H1 (cell line): ENCODE measurements around the gene CBLN3. TPM values are rescaled to one million over a fixed set of nuclear protein-coding genes. Genes with fewer than 3 reads are reported as not detected.

Experiments
- CTCF ChIA-PET: fragments of 300-600 bp; sonication (Branson Sonifier 250); formaldehyde crosslinking; loops from one replicate; lab custom pipeline; 2021; ENCODE audit not compliant: partially characterized antibody; lab: Charles Lee
- POLR2A ChIA-PET: fragments of 300-600 bp; sonication (Branson Sonifier 250); formaldehyde crosslinking; loops from one replicate; lab custom pipeline; 2021; ENCODE audit warnings: inconsistent platforms; ENCODE audit not compliant: partially characterized antibody; lab: Charles Lee
- DNase-seq, 2 experiments: peaks; one replicate each; pipeline versions ENCODE4 v3.0.0 to v3.0.0-alpha.2; 2010 to 2022; ENCODE audit warnings: low spot score in 2 of 2, low read depth in 1 of 2, mixed read lengths in 1 of 2
- FAIRE-seq: peaks from 2 replicates; lab custom pipeline; 2011; peaks lifted over from hg19 to GRCh38; lab: Jason Lieb, UNC
- H2AFZ ChIP-seq: 2 replicates; pipeline ENCODE4 v1.8.1; 2012; ENCODE audit warnings: low read length, inconsistent platforms
- H2AK5ac ChIP-seq: 2 replicates; pipeline ENCODE4 v1.6.1; 2013; ENCODE audit warnings: low read depth, low read length
- H2BK120ac ChIP-seq: replicated peaks from 2 replicates; pipeline ENCODE3; 2013; ENCODE audit warnings: low read depth, low read length, inconsistent platforms
- H2BK12ac ChIP-seq: 2 replicates; pipeline ENCODE4 v1.6.1; 2013; ENCODE audit warnings: low read depth, low read length
- H2BK15ac ChIP-seq: 2 replicates; pipeline ENCODE4 v1.6.1; 2013; ENCODE audit warnings: low read length
- H2BK20ac ChIP-seq: 2 replicates; pipeline ENCODE4 v1.6.1; 2013; ENCODE audit warnings: low read length
- H2BK5ac ChIP-seq: 2 replicates; pipeline ENCODE4 v1.6.1; 2013; ENCODE audit warnings: low read depth, low read length
- H3K14ac ChIP-seq: 2 replicates; pipeline ENCODE4 v1.6.1; 2013; ENCODE audit warnings: inconsistent platforms; ENCODE audit not compliant: insufficient read length
- H3K18ac ChIP-seq: 2 replicates; pipeline ENCODE4 v1.6.1; 2013; ENCODE audit warnings: low read length; ENCODE audit errors: extremely low read depth
- H3K23ac ChIP-seq: 2 replicates; pipeline ENCODE4 v1.6.1; 2013; ENCODE audit warnings: inconsistent platforms; ENCODE audit not compliant: insufficient read length
- H3K23me2 ChIP-seq: 2 replicates; pipeline ENCODE4 v1.6.1; 2013; ENCODE audit warnings: low read depth, low read length
- H3K27ac ChIP-seq: 2 replicates; pipeline ENCODE4 v1.6.1; 2011; ENCODE audit warnings: low read depth, low read length, inconsistent platforms
- H3K27me3 ChIP-seq, 4 experiments: replicated peaks in 1 of 4; 1 replicate in 1 of 4; 2 replicates in 3 of 4; pipeline versions ENCODE4 v1.6.1 to v1.8.1; 2011 to 2013; ENCODE audit warnings: low read length in 3 of 4, mild to moderate bottlenecking in 3 of 4, inconsistent platforms in 2 of 4, mixed read lengths in 2 of 4, moderate library complexity in 1 of 4; ENCODE audit not compliant: control insufficient read depth in 3 of 4, insufficient read depth in 3 of 4; ENCODE audit errors: extremely low read depth in 1 of 4
- H3K36me3 ChIP-seq, 4 experiments: 2 replicates each; pipeline versions ENCODE4 v1.6.1 to v1.8.1; 2011 to 2013; ENCODE audit warnings: mild to moderate bottlenecking in 4 of 4, low read length in 3 of 4, moderate library complexity in 2 of 4, control low read depth in 1 of 4, inconsistent platforms in 1 of 4; ENCODE audit not compliant: insufficient read depth in 4 of 4, control insufficient read depth in 2 of 4
- H3K4ac ChIP-seq: replicated peaks from 2 replicates; pipeline ENCODE3; 2013; ENCODE audit warnings: low read length, low read depth, mixed read lengths, inconsistent platforms; ENCODE audit not compliant: insufficient read length
- H3K4me1 ChIP-seq, 4 experiments: replicated peaks in 1 of 4; 1 replicate in 1 of 4; 2 replicates in 3 of 4; pipeline versions ENCODE4 v1.6.1 to v1.8.1; 2011 to 2013; ENCODE audit warnings: low read length in 3 of 4, inconsistent platforms in 2 of 4, mixed read lengths in 1 of 4; ENCODE audit not compliant: insufficient read depth in 4 of 4, control insufficient read depth in 3 of 4
- H3K4me2 ChIP-seq, 2 experiments: 2 replicates each; pipeline versions ENCODE4 v1.6.1 to v1.8.1; 2011 to 2013; ENCODE audit warnings: low read depth in 2 of 2, low read length in 2 of 2, control low read depth in 1 of 2, inconsistent platforms in 1 of 2, mild to moderate bottlenecking in 1 of 2; ENCODE audit not compliant: insufficient read depth in 1 of 2
- H3K4me3 ChIP-seq, 4 experiments: fragments of 200-600, 300-600 bp in 1 of 4; sonication (generic), shearing (Covaris generic), sonication (Bioruptor Twin) in 1 of 4; 2 replicates each; pipeline versions ENCODE4 v1.5.1 to v1.8.1; 2011 to 2016; ENCODE audit warnings: low read length in 4 of 4, low read depth in 3 of 4, control low read depth in 2 of 4, inconsistent platforms in 2 of 4, mild to moderate bottlenecking in 2 of 4, mixed read lengths in 1 of 4, moderate library complexity in 1 of 4; ENCODE audit not compliant: insufficient read depth in 2 of 4; ENCODE audit errors: extremely low read depth in 1 of 4
- H3K56ac ChIP-seq: replicated peaks from 2 replicates; pipeline ENCODE3; 2013; ENCODE audit warnings: low read depth, mild to moderate bottlenecking, mixed read lengths, low read length, inconsistent platforms; ENCODE audit not compliant: insufficient read length
- H3K79me1 ChIP-seq: 2 replicates; pipeline ENCODE4 v1.6.1; 2013; ENCODE audit warnings: low read depth, low read length, control low read depth
- H3K79me2 ChIP-seq, 2 experiments: 2 replicates each; pipeline versions ENCODE4 v1.6.1 to v1.8.1; 2012 to 2013; ENCODE audit warnings: low read length in 2 of 2, mild to moderate bottlenecking in 2 of 2, inconsistent platforms in 1 of 2; ENCODE audit not compliant: insufficient read depth in 2 of 2, control insufficient read depth in 1 of 2
- H3K9ac ChIP-seq, 4 experiments: replicated peaks in 1 of 4; 1 replicate in 1 of 4; 2 replicates in 3 of 4; pipeline versions ENCODE4 v1.6.1 to v1.8.1; 2011 to 2013; ENCODE audit warnings: low read depth in 3 of 4, low read length in 3 of 4, control low read depth in 2 of 4, mild to moderate bottlenecking in 2 of 4, moderate library complexity in 2 of 4, inconsistent platforms in 1 of 4; ENCODE audit errors: extremely low read depth in 1 of 4
- H3K9me3 ChIP-seq, 2 experiments: 2 replicates each; pipeline versions ENCODE4 v1.6.1 to v1.8.1; 2012 to 2013; ENCODE audit warnings: mild to moderate bottlenecking in 2 of 2, moderate library complexity in 2 of 2, control low read depth in 1 of 2, inconsistent platforms in 1 of 2, low read depth in 1 of 2, low read length in 1 of 2, mixed read lengths in 1 of 2; ENCODE audit not compliant: insufficient read depth in 2 of 2
- H4K20me1 ChIP-seq, 2 experiments: replicated peaks in 1 of 2; 2 replicates each; pipeline versions ENCODE3 to v1.8.1; 2011 to 2013; ENCODE audit warnings: inconsistent platforms in 2 of 2, low read length in 2 of 2, mild to moderate bottlenecking in 1 of 2; ENCODE audit not compliant: insufficient read depth in 2 of 2, control insufficient read depth in 1 of 2
- H4K5ac ChIP-seq: 2 replicates; pipeline ENCODE4 v1.6.1; 2013; ENCODE audit warnings: low read length, low read depth, mixed read lengths, inconsistent platforms; ENCODE audit not compliant: insufficient read length
- H4K8ac ChIP-seq: 2 replicates; pipeline ENCODE4 v1.8.0; 2013; ENCODE audit warnings: mild to moderate bottlenecking, moderate library complexity, low read length, inconsistent platforms; ENCODE audit not compliant: insufficient read depth; ENCODE audit errors: extremely low read depth
- H4K91ac ChIP-seq: replicated peaks from 2 replicates; pipeline ENCODE3; 2013; ENCODE audit warnings: low read length, mixed read lengths, inconsistent platforms; ENCODE audit not compliant: insufficient read length
- BRCA1 ChIP-seq: IDR thresholded peaks from 2 replicates; pipeline ENCODE4 v1.6.1; 2012; ENCODE audit warnings: low read depth, low read length, improper control_type of control experiment
- CHD1 ChIP-seq: IDR thresholded peaks from 2 replicates; pipeline ENCODE4 v1.6.1; 2012; ENCODE audit warnings: low read depth, low read length, improper control_type of control experiment
- CHD2 ChIP-seq: IDR thresholded peaks from 2 replicates; pipeline ENCODE4 v1.6.1; 2012; ENCODE audit warnings: low read length, improper control_type of control experiment
- EP300 ChIP-seq, 2 experiments: IDR thresholded peaks; 1 replicate in 1 of 2; 2 replicates in 1 of 2; pipeline ENCODE4 v1.6.1; 2011 to 2012; ENCODE audit warnings: low read depth in 2 of 2, low read length in 2 of 2, mild to moderate bottlenecking in 2 of 2, borderline replicate concordance in 1 of 2, inconsistent platforms in 1 of 2, moderate library complexity in 1 of 2
- KDM5A ChIP-seq: fragments of 200-600 bp; IDR thresholded peaks from 2 replicates; pipeline ENCODE4 v1.7.1; 2012; ENCODE audit warnings: mild to moderate bottlenecking, low read length, inconsistent platforms, mixed read lengths
- POLR2AphosphoS5 ChIP-seq: IDR thresholded peaks from 2 replicates; pipeline ENCODE4 v1.6.1; 2011; ENCODE audit warnings: low read depth, low read length
- SIN3A ChIP-seq, 2 experiments: IDR thresholded peaks in 1 of 2; conservative IDR thresholded peaks in 1 of 2; 2 replicates each; pipeline ENCODE4 v1.6.1; 2011 to 2012; ENCODE audit warnings: low read length in 2 of 2, improper control_type of control experiment in 1 of 2, low read depth in 1 of 2, mild to moderate bottlenecking in 1 of 2
- TAF1 ChIP-seq: IDR thresholded peaks from 2 replicates; pipeline ENCODE4 v1.6.1; 2011; ENCODE audit warnings: mild to moderate bottlenecking, low read depth, low read length
- TBP ChIP-seq: IDR thresholded peaks from 2 replicates; pipeline ENCODE4 v1.6.1; 2011; ENCODE audit warnings: low read depth, low read length, improper control_type of control experiment
- WGBS, 2 experiments: shearing (Covaris generic) in 1 of 2; methylation state at CpG; one replicate each; pipeline versions ENCODE4 v1.1.6 to v1.1.7; 2013 to 2015; ENCODE audit warnings: low lambda C conversion rate in 2 of 2, mixed read lengths in 2 of 2, inconsistent platforms in 1 of 2, low coverage in 1 of 2, missing lambda C conversion rate in 1 of 2; ENCODE audit not compliant: insufficient replicate concordance in 2 of 2, insufficient coverage in 1 of 2, insufficient read length in 1 of 2; ENCODE audit errors: extremely low coverage in 1 of 2, missing lambda C conversion rate in 1 of 2; 5-methylcytosine and 5-hydroxymethylcytosine counted together
- polyA plus RNA-seq, 7 experiments: library from polyadenylated mRNA; depleted of rRNA in 3 of 7; stranded (reverse) in 5 of 7; unstranded in 2 of 7; fragments of >200 nt in 5 of 7; fragments of 200-250 nt in 2 of 7; gene quantifications; 1 replicate in 5 of 7; 2 replicates in 1 of 7; 4 replicates in 1 of 7; pipeline versions ENCODE4 v1.2.1 to v1.2.3, GENCODE V29; 2011 to 2013; ENCODE audit warnings: missing spikeins in 2 of 7, mixed read lengths in 2 of 7
- total RNA-seq: library from RNA; stranded (reverse); fragmentation: NEBNext Ultra II Directional; extraction: Animal tissue kit (Norgen Biotek cat#: 25700); gene quantifications from 2 replicates; pipeline ENCODE4 v1.2.1, GENCODE V29; 2021
- TF ChIP-seq, protein P1 (sequence below), 3 experiments: IDR thresholded peaks; 1 replicate in 2 of 3; 2 replicates in 1 of 3; pipeline versions ENCODE4 v1.5.1 to v1.6.1; 2011; ENCODE audit warnings: low read length in 3 of 3, mild to moderate bottlenecking in 3 of 3, inconsistent platforms in 2 of 3, low read depth in 1 of 3, moderate library complexity in 1 of 3; ENCODE audit not compliant: insufficient read depth in 1 of 3; ENCODE audit errors: control extremely low read depth in 1 of 3

CBLN3 gene
- total and polyA plus RNA-seq, 2 of the 8 experiments (the other 6 are each of a cell fraction or from before 2014, with no cell fraction given): 0.54 to 1.00 TPM

DNA sequence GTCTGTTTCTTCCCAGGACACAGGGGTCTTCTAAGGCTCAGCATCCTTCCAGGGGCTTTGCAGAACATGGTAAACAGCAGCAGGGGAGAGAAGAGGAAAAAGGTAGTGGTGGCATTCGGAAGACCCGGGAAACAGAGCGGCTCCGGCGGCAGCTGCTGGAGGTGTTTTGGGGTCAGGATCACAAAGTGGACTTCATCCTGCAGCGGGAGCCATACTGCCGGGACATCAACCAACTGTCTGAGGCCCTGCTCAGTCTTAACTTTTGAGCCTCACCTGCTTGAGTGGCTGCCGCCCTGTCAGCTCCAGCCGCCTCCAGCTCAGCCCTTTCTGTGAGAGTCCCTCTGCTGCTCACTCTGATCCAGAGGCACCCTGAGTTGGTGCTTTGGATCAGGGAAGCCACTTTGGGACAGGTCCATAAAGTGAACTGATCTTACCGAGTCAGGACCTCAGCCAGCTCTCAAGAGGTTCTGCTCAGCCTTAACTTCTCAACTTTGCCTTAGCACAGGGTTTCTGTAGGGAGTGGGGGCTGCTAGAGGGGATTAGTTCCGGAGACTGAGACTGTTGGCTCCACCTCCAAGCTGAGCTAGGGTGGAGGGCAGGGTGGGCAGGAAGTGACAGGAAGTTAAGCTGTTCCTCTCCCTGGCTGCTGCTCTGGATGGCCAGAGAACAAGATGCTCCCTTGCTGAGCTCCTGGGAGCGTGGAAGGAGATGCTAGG, 7.7 kb upstream of the CBLN3 start:
- Histone ChIP-seq H2AK5ac (no peak overlapping the region), H3K36me3 (peaks cover 10 to 26% (median 14%) of the 10 kb centered on the region in 4 experiments; a peak in 7 of 8 replicates), H3K27ac (no peak overlapping the region), H3K4me2 (no peak overlapping the region), H2BK12ac (no peak overlapping the region), H3K27me3 (no peaks in the 10 kb centered on the region), H3K4ac (no peak overlapping the region), H3K4me1 (no peaks in the 10 kb centered on the region; a peak in 2 of 7 replicates), H3K14ac (no peak overlapping the region), H4K5ac (no peak overlapping the region), H2AFZ (no peak overlapping the region), H3K18ac (no peak overlapping the region), H3K23ac (no peak overlapping the region), H4K91ac (no peak overlapping the region), H3K79me1 (no peaks in the 10 kb centered on the region; the same call in 1 of the 2 replicates), H2BK5ac (no peak overlapping the region), H3K4me3 (no peak overlapping the region), H2BK20ac (no peak overlapping the region), H3K56ac (no peak overlapping the region), H3K9ac (no peak overlapping the region; a peak in 1 of 7 replicates), H3K79me2 (no peaks in the 10 kb centered on the region), H3K9me3 (no peaks in the 10 kb centered on the region), H2BK120ac (no peak overlapping the region), H4K8ac (no peak overlapping the region), H4K20me1 (peaks cover 1 to 5% of the 10 kb centered on the region in 2 experiments), H3K23me2 (peaks cover 4% of the 10 kb centered on the region; the same call in 1 of the 2 replicates), H2BK15ac (no peak overlapping the region)
- no peak for FAIRE-seq
- WGBS, 2 experiments: 88% methylated on average over 10 of the region's 12 CpGs; no CpG with 5 or more reads in 1 of the 2 experiments
- CTCF ChIA-PET: interaction anchor here (0.8 to 21.3 kb wide), 31 partner anchors 11 to 195 kb away, joined by 3 to 664 read pairs (median 5); partner anchors contain the start of genes ADCY4, CIDEB, RIPK3 and TINF2
- DNase-seq: no peak
- POLR2A ChIA-PET: interaction anchor here (0.7 to 3.2 kb wide), 22 partner anchors 8 to 137 kb away, joined by 3 to 25 read pairs (median 3); partner anchors contain the start of genes ADCY4, CBLN3, DHRS1 and LTB4R
- no peak for TF ChIP-seq KDM5A
- no peak for TF ChIP-seq CHD1
- TF ChIP-seq CHD2: no peak
- TF ChIP-seq, protein P1, sequence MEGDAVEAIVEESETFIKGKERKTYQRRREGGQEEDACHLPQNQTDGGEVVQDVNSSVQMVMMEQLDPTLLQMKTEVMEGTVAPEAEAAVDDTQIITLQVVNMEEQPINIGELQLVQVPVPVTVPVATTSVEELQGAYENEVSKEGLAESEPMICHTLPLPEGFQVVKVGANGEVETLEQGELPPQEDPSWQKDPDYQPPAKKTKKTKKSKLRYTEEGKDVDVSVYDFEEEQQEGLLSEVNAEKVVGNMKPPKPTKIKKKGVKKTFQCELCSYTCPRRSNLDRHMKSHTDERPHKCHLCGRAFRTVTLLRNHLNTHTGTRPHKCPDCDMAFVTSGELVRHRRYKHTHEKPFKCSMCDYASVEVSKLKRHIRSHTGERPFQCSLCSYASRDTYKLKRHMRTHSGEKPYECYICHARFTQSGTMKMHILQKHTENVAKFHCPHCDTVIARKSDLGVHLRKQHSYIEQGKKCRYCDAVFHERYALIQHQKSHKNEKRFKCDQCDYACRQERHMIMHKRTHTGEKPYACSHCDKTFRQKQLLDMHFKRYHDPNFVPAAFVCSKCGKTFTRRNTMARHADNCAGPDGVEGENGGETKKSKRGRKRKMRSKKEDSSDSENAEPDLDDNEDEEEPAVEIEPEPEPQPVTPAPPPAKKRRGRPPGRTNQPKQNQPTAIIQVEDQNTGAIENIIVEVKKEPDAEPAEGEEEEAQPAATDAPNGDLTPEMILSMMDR (IDR thresholded peaks at IDR 0.05; ENCODE audit: control extremely low read depth in 1 of 3, insufficient read depth in 1 of 3, low read depth in 1 of 3, low read length in 3 of 3): no peak
- TF ChIP-seq TBP: no peak
- TF ChIP-seq BRCA1: no peak
- TF ChIP-seq EP300 (IDR thresholded peaks at IDR 0.05; ENCODE audit: borderline replicate concordance in 1 of 2, low read depth in 2 of 2, low read length in 2 of 2): no peak
- no peak for TF ChIP-seq SIN3A (conservative IDR thresholded peaks at IDR 0.05 in 1 of 2, IDR thresholded peaks at IDR 0.05 in 1 of 2; ENCODE audit: low read depth in 1 of 2, low read length in 2 of 2)
- TF ChIP-seq POLR2AphosphoS5: no peak
- no peak for TF ChIP-seq TAF1
